GM18868 (cell line): ENCODE measurements around the gene MAP1LC3C.
A peak's percentile ranks its signal among the peaks of the same experiment; 100 is the strongest.

Experiments
- ATAC-seq: cut with Tn5 transposase; IDR thresholded peaks from one replicate; pipeline ENCODE4 v1.9.1; 2021; ENCODE audit warnings: mild to moderate bottlenecking, moderate library complexity; ENCODE audit not compliant: unreplicated experiment

The MAP1LC3C gene

DNA sequence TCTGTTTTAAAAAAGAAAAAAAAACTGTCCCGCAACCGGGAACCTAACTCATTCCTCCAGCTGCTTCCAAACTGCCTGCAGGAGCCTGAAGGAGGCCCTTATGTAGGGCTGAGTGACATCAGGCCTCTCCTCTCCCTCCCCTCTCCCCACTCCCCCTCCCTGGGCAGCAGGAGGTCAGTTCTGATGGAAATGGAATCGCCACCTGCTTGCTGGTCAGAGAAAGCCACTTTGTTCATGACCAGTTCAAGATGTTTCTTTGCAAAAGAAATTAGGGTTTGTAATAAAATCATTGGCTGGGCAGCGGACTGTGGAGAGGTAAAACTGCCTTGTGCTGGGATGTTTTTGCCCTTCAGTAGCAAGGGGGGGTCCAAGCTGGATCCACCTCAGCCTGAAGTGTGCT is at the start of gene MAP1LC3C:
Gene MAP1LC3C (minus strand): TSS at position 73 of the 400 bp plus-strand sequence. CDS start 90 bp downstream, outside the sequence.
- ATAC-seq, result no peak

DNA sequence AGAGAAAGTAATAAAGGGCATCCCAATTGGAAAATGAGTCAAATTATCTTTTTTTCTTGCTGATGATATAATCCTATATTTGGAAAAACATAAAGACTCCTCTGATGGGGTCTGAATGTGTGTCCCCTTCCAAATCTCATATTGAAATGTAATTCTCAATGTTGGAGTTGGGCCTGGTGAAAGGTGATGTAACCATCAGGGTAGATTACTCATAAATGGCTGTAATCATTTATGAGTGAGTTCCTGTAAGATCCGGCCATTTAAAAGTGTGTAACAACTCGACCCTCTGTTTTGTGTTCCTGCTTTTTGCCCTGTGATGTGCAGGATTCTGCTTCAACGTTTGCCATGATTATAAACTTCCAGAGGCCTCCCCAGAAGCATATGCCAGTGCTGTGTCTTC is 44.3 kb upstream of the MAP1LC3C start:
- no peak for ATAC-seq

DNA sequence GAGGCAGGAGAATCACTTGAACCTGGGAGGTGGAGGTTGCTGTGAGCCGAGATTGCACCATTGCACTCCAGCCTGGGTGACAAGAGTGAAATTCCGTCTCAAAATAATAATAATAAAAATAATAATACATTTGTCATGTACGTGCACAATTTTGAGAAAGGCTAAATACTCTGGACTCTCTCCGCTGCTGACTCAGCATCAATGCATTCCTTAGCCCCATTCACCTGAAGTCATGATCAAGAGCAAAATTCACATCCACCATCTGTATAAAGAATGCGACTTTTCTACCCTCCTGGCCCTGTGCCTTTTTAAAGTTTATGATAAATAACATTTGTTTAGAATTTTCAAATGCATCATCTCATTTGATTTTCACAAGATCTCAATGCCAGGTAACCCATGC is 35.5 kb upstream of the MAP1LC3C start:
- no peak for ATAC-seq

DNA sequence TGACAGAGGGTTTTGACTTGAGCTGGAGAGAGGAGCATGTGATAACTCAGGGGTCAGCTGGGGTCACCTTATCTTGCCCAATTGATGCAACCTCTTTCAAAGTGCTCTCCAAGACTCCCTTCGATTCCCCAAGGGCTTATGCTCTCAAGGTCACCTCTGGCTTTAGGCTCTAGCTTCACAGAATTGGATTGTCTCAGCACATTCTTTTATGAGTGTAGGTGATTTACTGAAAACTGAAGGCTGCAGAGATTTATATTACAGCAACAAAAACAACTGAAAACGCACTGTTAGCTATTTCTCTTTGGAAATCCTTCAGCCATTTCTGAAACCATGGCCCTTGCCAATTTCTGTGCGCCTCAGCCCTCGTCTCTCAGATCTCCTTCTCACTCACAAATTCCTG is 34.5 kb upstream of the MAP1LC3C start:
- ATAC-seq, result no peak

DNA sequence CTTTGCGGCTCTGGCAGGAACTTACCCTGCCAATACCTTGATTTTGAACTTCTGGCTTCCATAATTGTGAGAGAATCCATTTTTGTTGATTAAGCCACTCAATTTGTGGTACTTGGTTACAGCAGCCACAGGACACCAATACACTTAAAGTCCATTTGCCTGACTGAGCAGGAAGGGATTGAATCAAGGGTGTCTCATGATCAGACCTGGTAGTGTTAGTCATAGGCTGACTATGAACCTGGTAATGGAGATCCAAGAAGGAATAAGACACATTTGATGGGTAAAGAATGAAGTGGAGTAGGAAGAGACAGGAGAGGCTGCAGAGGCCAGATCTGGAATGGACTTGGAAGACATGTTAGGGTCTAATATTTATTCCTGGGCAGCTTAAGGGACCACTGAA is 31.2 kb upstream of the MAP1LC3C start:
- no peak for ATAC-seq

DNA sequence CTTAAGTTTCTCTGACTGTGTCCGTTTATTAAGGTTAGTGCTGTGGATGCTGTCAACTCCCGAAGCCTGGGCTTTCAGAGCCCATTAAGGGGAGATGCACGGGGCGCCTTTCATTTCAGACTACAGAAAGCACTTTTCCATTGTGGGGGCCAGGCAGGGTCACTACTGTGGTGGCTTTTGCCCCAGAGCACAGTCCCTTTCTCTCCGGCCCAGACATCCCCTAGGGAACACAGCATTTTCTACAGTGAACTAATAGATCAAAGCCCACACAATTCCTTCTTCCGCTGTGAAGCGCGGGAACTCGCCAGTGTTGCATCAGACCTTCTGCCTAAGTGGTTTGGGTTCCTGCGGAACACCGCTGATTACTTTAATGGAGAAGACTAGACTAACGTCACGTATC is 26.8 kb upstream of the MAP1LC3C start:
- no peak for ATAC-seq

DNA sequence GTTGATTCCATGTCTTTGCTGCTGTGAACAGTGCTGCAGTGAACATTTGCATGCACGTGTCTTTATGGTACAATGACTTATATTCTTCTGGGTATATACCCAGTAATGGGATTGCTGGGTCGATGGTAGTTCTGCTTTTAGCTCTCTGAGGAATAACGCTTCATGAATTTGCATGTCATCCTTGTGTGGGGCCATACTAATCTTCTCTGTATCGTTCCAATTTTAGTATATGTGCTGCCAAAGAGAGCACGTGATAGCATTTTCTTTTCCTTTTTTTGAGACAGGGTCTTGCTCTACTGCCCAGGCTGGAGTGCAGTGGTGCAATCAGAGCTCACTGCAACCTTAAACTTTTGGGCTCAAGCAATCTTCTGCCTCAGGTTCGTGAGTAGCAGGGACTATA is 24.9 kb upstream of the MAP1LC3C start:
- peak; percentile 52 for ATAC-seq

DNA sequence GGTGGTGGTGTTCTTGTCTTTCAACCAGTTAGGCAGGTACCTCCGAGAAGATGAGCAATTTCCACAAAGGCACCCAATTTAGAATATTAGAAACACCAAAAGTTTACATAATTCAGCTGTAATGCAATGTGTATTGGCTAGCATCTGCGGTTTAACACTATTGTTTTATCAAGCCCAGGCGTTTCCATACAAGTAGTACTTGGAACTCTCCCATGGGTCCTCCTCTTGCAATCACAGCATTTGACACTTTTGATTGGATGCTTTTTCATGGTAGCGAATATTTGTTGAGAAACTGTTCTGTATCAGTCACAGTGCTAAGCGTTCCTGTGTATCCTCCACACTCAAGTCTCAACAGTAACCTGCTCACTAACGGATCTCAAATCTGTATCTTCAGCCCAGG is 20.1 kb upstream of the MAP1LC3C start:
- ATAC-seq, result no peak

DNA sequence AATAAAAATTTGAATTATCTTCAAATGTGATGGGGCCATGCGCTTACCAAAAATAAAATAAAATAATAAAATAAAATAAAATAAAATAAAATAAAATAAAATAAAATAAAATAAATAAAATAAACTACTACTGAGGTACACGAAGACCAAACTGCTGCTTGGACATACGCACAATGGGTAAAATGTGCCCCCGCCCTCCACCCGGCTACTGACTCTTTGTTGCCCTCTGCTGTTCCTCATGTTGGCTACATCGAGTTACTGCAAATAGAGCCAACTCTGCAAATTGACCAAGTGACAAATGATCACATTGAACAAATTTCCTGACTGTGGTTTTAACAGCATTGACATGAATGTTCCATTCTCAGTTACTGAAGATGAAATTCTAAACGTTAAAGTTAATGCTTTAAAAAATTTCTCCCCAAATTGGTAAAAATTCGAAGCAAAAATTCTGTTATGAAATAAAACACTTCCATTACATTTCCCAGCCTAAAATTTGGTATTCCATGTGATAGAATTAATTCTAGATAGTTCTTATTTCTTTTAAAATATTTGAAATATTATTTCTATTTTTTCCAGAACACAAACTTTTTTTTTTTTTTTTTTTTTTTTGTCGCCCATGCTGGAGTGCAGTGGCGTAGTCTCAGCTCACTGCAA is 18.8 kb upstream of the MAP1LC3C start:
- peak; percentile 91 for ATAC-seq

DNA sequence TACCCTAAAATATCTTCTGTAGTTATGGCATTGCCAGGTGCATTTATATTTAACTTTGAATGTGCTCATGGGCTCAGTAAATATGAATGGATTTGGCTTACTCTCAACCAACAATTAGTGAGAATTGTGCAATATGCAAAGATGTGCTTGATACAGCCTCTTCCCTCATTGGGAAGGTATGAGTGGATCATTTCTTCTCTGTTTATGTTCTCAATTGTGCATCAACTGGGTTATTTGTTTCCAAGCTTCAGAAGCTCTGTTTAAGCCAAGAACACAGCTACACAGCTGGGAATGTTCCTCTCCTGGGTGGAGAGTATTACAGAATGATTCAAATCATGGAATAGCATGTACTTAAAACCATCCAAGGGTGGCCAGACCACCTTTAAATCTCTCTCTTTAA is 17.6 kb upstream of the MAP1LC3C start:
- no peak for ATAC-seq

DNA sequence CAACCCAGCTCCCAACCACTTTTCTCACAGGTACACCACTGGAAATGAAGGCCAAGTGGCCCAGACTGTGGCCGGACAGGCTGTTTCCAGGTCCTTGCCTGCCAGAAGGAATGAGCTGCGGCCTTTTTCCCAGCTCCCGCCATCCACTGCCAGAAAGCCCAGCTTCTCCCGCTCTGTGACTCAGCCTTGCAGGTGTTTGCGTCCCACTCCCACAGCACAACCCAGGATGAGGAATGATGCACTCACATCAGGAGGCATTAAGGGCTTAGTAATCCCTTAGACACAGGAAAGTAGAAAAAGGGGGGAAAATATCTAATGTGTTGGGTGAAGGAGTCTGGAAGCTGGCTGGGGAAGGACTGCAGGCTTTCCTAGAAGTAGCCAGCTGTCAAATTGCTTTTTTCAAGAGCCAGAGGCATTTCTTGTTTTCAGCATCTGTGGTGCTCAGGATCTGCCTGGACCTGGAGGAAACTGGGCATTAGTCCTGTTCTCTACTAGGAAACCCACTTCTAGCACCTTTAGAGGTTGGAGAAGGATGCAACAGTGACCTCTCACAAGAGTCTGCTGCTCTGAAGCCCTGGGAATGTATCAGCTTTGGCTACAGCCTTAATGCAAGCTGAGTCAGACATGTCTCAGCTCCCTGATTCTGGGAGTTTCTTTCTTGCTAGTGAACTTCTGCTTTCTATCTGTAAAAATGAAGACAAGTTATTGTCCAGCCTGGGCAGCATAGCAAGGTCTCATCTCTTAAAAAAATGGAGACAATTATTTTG is 13.2 kb upstream of the MAP1LC3C start:
- ATAC-seq, result no peak

DNA sequence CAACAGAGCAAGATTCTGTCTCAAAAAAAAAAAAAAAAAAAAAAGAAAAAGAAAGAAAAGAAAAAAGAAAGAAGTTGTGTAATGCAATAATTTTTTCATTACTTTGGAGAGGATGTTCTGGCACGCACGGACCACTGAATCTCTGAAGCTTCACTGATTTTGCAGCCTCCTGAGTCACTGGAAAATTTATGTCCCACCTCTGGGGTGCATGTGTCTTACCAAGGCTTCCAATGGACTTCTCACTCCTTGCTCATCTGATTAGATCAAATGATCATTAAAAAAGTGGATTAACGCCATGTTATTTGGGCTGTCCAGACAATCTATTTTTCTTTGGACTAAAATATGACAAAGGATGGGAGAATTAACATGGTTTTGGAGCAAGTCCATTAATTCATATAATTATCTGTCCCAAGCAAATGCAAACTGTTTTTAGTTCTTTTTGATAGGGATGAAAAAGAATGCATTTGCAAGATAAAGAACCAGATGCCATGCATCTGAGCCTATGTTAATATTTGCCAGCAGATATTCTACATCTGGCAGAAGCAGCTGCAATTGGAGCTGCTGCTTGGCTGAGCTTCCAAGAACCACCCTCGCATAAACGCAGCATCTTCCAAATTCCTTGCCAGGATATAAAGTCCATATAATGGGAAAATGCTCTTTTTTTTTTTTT is 10.1 kb upstream of the MAP1LC3C start:
- ATAC-seq, result no peak

DNA sequence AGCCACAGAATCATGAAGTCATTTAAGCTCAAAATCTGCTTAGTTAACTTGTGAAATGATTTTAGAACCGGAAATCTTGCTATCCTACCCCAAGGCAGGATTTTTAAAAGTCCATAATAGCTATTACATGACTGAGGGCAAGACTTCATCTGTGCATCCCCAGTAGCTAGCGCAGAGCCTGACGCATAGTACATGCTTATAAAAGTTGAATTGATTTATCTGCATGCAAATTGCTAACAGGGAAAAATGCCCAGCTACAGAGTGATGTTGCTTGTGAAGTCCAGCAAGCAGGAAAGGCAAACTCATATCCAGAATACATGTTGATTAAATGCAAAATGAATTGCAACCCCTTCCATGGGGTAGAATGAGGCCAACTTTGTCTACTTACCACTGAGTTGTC is 8.1 kb upstream of the MAP1LC3C start:
- ATAC-seq, result no peak

DNA sequence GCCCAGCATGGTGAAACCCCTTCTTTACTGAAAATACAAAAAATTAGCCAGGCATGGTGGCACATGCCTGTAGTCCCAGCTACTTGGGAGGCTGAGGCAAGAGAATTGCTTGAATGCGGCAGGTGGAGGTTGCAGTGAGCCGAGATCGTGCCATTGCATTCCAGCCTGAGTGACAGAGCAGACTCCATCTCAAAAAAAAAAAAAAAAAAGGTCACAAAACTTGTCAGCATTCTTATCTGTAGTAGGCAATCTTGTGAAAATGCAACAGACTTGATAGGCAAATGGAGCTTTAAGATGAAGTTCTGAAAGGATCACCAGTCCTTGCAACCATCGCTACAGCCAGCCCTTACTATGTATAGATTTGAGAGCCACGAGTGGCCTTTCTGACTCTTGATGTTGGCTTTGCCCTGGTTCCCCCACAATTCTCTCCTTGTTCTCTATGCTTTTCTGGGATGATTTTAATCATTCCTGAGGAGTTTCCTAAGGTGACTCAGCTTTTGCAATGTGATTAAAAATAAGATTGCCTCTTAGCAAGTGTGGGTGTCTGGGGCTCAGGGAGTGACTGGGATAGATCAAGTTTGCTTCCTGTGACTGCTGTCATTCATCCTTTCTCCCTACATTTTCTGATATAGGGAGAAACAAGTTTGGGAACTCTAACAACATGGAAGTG is 7.1 kb upstream of the MAP1LC3C start:
- ATAC-seq, result no peak

DNA sequence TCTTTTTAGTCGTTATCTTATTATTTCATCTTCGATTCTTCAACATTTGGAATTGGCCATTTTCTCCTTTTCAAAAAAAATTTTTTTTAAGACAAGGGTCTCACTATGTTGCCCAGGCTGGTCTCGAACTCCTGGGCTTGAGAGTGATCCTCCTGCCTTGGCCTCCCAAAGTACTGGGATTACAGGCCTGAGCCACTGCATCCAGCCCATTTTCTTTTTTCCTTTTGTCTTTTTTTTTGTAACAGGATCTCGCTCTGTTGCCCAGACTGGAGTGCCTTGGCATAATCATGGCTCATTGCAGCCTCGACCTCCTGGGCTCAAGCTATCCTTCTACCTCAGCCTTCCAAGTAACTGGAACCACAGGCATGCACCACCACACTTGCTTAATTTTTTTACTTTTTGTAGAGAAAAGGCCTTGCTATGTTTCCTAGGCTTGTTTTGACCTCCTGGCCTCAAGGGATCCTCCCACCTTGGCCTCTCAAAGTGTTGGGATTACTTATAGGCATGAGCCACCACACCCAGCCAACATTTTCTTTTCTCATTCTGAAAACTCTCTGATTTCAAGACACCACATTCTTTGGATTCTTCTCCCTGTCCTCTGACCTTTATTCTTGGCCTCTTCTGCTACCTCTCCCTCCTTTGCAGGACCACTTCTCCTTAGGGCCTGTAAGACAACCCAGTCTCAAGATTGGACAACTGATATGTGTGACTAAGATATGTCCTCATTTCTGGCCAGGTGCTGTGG is 6.0 kb upstream of the MAP1LC3C start:
- no peak for ATAC-seq

DNA sequence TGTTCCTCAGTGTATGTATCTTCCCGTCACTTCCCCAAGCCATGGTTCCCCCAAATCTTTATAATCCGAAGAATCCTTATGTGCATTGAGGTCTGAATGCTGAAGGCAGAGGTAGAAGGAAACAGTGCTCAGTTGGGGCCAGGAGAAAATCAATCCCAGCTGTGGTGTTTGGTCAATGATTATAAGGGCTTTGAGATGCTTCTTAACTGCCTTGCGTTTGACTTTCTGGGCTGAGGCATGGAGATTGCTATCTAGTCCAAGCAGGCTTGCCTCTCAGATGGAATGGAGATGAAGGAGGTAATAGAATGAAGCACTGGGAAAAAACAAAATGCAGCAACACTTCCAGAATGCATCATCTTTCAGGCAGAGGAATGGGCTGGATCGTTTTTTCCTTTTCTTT is 3.6 kb upstream of the MAP1LC3C start:
- no peak for ATAC-seq

DNA sequence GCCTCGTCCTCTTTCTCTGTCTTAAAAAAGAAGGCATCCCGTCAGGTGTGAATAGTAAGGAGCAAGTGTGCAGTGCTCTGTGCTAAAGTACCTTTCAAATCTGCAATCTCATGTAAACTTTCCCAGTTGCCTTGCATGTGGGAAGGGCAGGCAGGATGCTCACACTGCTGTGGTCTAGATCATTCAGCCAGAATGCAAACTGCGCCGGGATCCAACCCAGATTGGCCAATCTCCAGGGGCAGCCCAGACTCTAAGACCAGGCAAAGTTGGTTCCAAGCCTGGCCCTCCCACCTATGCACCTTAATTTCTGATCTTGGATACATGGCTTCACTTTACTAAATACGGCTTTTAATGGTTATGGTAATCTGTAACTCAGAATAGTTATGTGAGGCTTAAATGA is 3.2 kb upstream of the MAP1LC3C start:
- no peak for ATAC-seq

DNA sequence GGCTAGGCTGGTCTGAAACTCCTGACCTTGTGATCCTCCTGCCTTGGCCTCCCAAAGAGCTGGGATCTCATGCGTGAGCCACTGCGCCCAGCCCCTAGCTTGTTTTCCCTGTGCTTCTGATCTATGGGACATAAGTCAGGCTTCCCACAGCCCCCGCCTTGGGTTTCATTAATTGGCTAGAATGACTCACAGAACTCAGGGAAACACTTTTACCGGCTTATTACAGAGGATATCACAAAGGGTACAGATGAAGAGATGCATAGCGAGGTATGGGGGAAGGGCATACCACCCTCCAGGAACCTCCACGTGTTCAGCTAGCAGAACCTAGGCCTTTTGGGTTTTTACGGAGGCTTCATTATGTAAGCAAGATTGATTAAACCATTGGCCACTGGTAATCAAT is 1.5 kb upstream of the MAP1LC3C start:
- no peak for ATAC-seq

DNA sequence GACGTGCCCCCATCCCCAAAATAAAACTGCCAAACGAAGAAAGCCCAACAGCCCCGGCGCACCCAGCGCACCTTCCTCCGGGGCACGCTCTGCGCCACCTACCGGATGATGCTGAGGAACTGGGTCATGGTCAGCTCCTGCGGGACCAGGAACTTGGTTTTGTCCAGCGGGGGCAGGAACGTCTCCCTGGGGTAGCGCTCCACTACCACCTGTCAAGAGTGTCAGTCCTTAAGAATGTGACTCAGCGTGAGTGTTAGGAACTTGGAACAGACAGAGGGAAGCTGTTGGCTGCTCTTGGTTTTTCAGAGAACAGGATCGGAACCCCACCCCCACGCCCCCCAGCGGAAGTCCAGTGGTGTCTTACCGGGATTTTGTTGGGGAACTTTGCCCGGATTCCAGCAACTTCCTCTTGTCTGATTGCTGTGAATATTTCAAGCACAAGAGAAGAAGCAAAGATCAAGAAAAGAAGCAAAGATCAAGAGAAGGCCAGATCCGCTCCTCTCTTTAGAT is 431 bp downstream of the MAP1LC3C start:
- ATAC-seq, result peak; percentile 80

DNA sequence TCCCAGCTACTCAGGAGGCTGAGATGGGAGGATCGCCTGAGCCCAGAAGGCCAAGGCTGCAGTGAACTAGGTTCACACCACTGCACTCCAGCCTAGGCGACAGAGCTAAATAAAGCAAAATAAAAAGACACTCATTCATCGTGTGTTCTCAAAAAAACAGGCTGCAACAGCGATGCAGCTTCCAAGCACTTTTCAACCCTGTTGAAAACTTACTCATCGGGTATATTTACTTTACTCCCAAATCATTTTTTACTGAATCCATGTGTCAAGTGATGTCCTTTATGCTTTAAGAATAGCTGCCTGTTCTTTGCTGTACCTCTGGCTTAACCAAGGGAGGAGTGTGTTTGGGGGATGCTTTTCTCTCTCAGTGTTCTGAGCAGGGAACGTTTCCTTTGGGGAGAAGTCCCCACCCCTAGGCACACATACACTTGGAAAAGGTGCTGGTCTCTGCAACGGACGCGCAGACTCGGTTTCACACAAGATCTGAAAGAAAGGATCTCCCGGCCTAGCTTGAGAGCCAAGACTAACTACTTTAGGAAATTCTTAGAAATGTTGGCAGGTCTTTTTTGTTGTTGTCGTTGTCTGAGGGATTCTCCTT is 1.4 kb downstream of the MAP1LC3C start:
- ATAC-seq, result no peak
